ENCODE results near the gene P3R3URF.

P3R3URF gene

DNA sequence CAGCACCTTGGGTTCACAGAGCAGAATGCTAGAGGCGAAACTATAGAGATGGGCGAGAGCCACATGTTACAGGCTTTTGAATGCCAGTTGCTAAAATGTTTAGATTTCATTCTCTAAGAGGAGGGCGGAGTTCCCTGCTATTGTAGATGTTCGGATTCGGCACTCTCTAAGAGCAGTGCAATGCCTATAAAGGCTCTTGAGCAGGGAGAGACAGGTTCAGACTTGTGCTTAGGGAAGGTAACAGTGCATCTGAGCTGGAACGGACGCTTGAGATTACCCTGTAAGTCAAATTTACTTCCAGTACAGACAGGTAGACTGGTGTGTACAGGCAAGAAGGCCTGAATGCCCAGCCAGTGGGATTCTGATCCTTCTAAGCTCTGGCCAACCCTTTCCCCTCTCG lies 42.2 kb upstream of the P3R3URF start:
- TF ChIP-seq, protein P1, sequence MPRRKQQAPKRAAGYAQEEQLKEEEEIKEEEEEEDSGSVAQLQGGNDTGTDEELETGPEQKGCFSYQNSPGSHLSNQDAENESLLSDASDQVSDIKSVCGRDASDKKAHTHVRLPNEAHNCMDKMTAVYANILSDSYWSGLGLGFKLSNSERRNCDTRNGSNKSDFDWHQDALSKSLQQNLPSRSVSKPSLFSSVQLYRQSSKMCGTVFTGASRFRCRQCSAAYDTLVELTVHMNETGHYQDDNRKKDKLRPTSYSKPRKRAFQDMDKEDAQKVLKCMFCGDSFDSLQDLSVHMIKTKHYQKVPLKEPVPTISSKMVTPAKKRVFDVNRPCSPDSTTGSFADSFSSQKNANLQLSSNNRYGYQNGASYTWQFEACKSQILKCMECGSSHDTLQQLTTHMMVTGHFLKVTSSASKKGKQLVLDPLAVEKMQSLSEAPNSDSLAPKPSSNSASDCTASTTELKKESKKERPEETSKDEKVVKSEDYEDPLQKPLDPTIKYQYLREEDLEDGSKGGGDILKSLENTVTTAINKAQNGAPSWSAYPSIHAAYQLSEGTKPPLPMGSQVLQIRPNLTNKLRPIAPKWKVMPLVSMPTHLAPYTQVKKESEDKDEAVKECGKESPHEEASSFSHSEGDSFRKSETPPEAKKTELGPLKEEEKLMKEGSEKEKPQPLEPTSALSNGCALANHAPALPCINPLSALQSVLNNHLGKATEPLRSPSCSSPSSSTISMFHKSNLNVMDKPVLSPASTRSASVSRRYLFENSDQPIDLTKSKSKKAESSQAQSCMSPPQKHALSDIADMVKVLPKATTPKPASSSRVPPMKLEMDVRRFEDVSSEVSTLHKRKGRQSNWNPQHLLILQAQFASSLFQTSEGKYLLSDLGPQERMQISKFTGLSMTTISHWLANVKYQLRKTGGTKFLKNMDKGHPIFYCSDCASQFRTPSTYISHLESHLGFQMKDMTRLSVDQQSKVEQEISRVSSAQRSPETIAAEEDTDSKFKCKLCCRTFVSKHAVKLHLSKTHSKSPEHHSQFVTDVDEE (CRISPR knock-in tag; IDR thresholded peaks at IDR 0.05) = no peak
- TF ChIP-seq ZFP30 (CRISPR knock-in tag; IDR thresholded peaks at IDR 0.05) = no peak
- TF ChIP-seq ZFP3 (CRISPR knock-in tag; IDR thresholded peaks at IDR 0.05) = no peak
- no peak for TF ChIP-seq ARNTL (CRISPR knock-in tag; IDR thresholded peaks at IDR 0.05; ENCODE audit: borderline replicate concordance, low read depth)
- TF ChIP-seq, protein P2, sequence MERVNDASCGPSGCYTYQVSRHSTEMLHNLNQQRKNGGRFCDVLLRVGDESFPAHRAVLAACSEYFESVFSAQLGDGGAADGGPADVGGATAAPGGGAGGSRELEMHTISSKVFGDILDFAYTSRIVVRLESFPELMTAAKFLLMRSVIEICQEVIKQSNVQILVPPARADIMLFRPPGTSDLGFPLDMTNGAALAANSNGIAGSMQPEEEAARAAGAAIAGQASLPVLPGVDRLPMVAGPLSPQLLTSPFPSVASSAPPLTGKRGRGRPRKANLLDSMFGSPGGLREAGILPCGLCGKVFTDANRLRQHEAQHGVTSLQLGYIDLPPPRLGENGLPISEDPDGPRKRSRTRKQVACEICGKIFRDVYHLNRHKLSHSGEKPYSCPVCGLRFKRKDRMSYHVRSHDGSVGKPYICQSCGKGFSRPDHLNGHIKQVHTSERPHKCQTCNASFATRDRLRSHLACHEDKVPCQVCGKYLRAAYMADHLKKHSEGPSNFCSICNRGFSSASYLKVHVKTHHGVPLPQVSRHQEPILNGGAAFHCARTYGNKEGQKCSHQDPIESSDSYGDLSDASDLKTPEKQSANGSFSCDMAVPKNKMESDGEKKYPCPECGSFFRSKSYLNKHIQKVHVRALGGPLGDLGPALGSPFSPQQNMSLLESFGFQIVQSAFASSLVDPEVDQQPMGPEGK (CRISPR knock-in tag; IDR thresholded peaks at IDR 0.05; ENCODE audit: borderline replicate concordance) = no peak
- no peak for TF ChIP-seq PPARA (CRISPR knock-in tag; IDR thresholded peaks at IDR 0.05; ENCODE audit: borderline replicate concordance)
- TF ChIP-seq ZNF70 (CRISPR knock-in tag; IDR thresholded peaks at IDR 0.05) = no peak
- ATAC-seq = no peak

DNA sequence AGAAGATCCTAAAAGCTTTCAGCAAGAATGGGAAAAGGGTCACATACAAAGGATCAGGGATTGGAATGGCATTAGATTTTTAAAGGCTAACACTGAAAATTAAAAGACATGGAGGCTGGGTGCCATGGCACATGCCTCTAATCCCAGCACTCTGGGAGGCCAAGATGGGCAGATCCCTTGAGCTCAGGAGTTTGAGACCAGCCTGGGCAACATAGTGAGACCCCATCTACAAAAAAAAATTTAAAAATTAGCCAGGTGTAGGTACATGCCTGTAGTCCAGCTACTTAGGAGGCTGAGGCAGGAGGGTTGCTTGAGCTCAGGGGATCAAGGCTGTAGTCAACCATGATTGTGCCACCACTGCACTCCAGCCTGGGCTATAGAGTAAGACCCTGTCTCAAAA lies 39.2 kb upstream of the P3R3URF start:
- ATAC-seq = no peak

More for the DNA sequence above, 39.2 kb upstream of the P3R3URF start:
- TF ChIP-seq, protein P1 (CRISPR knock-in tag; IDR thresholded peaks at IDR 0.05) = no peak
- TF ChIP-seq, protein P3, sequence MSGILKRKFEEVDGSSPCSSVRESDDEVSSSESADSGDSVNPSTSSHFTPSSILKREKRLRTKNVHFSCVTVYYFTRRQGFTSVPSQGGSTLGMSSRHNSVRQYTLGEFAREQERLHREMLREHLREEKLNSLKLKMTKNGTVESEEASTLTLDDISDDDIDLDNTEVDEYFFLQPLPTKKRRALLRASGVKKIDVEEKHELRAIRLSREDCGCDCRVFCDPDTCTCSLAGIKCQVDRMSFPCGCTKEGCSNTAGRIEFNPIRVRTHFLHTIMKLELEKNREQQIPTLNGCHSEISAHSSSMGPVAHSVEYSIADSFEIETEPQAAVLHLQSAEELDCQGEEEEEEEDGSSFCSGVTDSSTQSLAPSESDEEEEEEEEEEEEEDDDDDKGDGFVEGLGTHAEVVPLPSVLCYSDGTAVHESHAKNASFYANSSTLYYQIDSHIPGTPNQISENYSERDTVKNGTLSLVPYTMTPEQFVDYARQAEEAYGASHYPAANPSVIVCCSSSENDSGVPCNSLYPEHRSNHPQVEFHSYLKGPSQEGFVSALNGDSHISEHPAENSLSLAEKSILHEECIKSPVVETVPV (CRISPR knock-in tag; IDR thresholded peaks at IDR 0.05) = no peak
- TF ChIP-seq ZNF565 (CRISPR knock-in tag; conservative IDR thresholded peaks at IDR 0.05; ENCODE audit: low read depth) = no peak
- TF ChIP-seq, protein P4, sequence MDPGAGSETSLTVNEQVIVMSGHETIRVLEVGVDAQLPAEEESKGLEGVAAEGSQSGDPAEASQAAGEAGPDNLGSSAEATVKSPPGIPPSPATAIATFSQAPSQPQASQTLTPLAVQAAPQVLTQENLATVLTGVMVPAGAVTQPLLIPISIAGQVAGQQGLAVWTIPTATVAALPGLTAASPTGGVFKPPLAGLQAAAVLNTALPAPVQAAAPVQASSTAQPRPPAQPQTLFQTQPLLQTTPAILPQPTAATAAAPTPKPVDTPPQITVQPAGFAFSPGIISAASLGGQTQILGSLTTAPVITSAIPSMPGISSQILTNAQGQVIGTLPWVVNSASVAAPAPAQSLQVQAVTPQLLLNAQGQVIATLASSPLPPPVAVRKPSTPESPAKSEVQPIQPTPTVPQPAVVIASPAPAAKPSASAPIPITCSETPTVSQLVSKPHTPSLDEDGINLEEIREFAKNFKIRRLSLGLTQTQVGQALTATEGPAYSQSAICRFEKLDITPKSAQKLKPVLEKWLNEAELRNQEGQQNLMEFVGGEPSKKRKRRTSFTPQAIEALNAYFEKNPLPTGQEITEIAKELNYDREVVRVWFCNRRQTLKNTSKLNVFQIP (CRISPR knock-in tag; IDR thresholded peaks at IDR 0.05; ENCODE audit: borderline replicate concordance, low read depth) = no peak
- TF ChIP-seq SNAI2 (CRISPR knock-in tag; IDR thresholded peaks at IDR 0.05) = no peak
- no peak for TF ChIP-seq ISL1 (CRISPR knock-in tag; IDR thresholded peaks at IDR 0.05)
- no peak for TF ChIP-seq ZNF70 (CRISPR knock-in tag; IDR thresholded peaks at IDR 0.05)
- no peak for TF ChIP-seq TCF4 (CRISPR knock-in tag; IDR thresholded peaks at IDR 0.05; ENCODE audit: borderline replicate concordance)
- TF ChIP-seq ZFP30 (CRISPR knock-in tag; IDR thresholded peaks at IDR 0.05) = no peak
- TF ChIP-seq BACH2 (CRISPR knock-in tag; IDR thresholded peaks at IDR 0.05; ENCODE audit: borderline replicate concordance) = no peak
- TF ChIP-seq, protein P2 (CRISPR knock-in tag; IDR thresholded peaks at IDR 0.05; ENCODE audit: borderline replicate concordance) = no peak
- TF ChIP-seq GLIS3 (CRISPR knock-in tag; IDR thresholded peaks at IDR 0.05) = no peak
- TF ChIP-seq TOX (CRISPR knock-in tag; IDR thresholded peaks at IDR 0.05; ENCODE audit: borderline replicate concordance) = no peak
- TF ChIP-seq ARNTL (CRISPR knock-in tag; IDR thresholded peaks at IDR 0.05; ENCODE audit: borderline replicate concordance, low read depth) = no peak
- no peak for TF ChIP-seq RARB (CRISPR knock-in tag; IDR thresholded peaks at IDR 0.05)
- no peak for TF ChIP-seq ZNF8 (CRISPR knock-in tag; IDR thresholded peaks at IDR 0.05)

Data from SK-N-SH treated with all-trans-retinoic acid at 6 μM for 48 hours (cell line).